Adipose tissue (tissue), 3 donors: Measurements from ENCODE around the gene ASGR1. TPM values are rescaled to one million over a fixed set of nuclear protein-coding genes. Genes with fewer than 3 reads are reported as not detected.
"Not testable (repeated sequence)": the region's sequence is repeated elsewhere in the genome, so short reads cannot be mapped to it uniquely, and the experiment has no call there.

ENCODE experiments used
- H3K27ac ChIP-seq: one replicate; pipeline ENCODE4 v1.5.1; 2013; ENCODE audit warnings: low read depth, low read length
- WGBS, 3 donors: extraction: QIAGEN DNeasy Blood & Tissue Kit; methylation state at CpG; one replicate each; pipeline ENCODE4 v1.1.7; 2013; 5-methylcytosine and 5-hydroxymethylcytosine counted together
- polyA plus RNA-seq, 3 donors: library from polyadenylated mRNA; stranded (reverse); fragments of 200-250 nt; gene quantifications; one replicate each; pipeline ENCODE4 v1.2.3, GENCODE V29; 2013
- donor health status: healthy with polysubstance abuse.
- donor health status: Bipolar disorder and iron deficiency.
- donor health status: healthy.

The ASGR1 gene
- polyA plus RNA-seq, 3 donors, result 1.0 to 3.4 (median 2.5) TPM

DNA sequence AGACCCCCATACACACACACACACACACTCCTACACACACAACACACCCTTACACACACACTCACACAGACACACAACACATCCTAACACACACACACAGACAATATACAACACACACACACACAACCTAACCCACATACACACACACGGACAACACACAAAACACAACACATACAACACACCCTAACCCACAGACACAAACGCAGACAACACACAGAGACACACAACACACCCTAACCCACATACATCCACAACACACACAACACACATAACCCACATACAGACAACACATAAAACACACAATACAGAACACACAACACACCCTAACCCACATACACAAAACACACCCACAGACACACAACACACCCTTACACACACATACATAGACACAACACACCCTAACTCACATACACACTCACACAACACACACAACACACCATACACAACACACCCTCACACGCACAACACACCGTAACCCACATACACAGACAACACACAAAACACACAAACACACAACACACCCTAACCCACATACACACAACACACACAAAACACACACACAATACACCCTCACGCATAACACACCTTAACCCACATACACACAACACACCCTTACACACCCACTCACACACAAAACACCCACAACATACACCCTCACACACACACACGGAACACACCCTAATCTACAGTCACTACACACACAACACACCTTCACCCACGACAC lies 4.4 kb downstream of the ASGR1 start:
- no peak overlapping the region for H3K27ac ChIP-seq
- 75 to 79% (median 76%) methylated on average over 7 of the region's 7 CpGs for WGBS, 3 donors

DNA sequence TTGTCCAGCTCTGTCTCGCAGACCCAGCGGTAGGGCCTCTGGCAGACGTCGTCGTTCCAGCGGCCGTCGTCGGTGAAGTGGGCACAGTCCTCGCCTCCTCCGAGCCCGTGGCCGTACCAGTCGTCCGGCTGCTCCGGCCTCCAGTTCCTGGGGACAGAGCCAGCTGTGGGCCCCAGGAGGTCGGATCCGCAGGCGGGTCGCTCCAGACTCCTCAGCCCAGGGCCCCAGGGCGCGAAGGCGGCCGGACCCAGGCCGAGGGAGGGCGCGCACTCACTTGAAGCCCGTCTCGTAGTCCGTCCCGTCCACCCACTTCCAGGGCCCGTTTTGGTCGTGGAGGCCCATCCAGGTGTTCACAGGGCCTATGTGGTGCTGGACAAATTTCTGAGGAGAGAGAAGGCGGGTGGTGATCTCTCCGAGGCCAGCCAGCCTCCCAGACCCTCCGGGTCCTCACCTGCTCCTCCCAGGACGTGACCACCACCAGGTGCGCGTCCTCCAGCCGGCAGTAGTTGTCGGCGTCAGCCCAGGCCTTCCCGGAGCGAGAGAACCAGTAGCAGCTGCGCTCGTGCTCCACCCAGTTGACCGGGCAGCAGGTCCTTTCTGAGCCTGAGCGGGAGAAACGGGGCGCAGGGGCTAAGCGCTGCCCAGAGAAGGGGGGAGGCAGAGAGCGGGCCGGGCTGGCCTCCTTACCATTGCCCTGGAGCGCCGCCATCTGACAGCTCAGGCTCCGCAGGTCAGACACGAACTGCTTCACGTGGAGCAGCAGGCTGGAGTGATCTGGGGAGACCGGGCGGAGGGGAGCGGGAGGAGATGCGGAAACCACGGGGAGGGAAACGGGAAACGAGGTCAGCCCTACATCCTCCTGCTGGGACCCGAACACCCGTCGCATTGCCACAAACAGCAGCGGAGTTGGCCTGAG lies 5.2 kb downstream of the ASGR1 start:
- WGBS, 3 donors, result 47 to 52% (median 50%) methylated on average over 64 to 69 of the region's 69 CpGs
- H3K27ac ChIP-seq, result no peak overlapping the region

DNA sequence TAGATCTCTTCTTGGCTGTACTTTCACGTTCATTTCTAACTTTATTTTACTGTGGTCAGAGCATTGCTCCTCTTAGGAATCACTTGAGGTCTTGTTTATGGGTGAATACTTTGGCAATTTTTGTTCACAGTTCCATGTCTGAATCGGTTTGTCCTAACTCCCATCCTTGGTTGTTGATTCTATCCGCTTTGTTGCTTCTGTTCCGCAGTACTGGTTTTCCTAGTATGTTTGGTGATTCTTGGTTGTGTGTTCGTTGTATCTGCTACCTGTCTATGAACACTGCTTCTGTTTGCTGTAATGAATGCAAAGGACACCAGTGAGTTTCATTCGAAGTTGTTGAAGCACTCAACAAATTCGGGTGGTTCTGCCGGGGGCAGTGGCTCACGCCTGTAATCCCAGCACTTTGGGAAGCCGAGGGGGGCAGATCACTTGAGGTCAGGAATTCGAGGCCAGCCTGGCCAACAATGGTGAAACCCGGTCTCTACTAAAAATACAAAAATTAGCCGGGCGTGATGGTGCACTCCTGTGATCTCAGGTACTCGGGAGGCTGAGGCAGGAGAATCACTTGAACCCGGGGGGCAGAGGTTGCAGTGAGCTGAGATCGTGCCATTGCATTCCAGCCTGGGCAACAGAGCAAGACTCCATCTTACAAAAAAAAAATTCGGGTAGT lies 6.5 kb downstream of the ASGR1 start:
- 92 to 93% (median 93%) methylated on average over 18 of the region's 18 CpGs for WGBS, 3 donors
- not testable (repeated sequence) for H3K27ac ChIP-seq

DNA sequence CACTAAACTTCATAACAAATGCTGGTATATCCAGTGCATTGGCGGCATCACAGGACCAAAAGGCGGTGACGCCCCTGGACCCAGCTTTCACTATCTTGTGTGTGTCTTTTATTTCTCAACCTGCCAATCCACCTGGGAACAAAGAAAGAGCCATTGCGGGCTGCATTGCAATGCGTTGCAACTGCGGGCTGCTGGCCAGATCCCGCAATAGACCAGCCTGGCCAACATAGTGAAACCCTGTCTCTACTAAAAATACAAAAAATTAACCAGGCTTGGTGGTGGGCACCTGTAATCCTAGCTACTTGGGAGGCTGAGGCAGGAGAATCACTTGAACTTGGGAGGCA lies 9.6 kb downstream of the ASGR1 start:
- WGBS, 3 donors, result 90 to 96% (median 96%) methylated on average over 7 of the region's 7 CpGs
- not testable (repeated sequence) for H3K27ac ChIP-seq

DNA sequence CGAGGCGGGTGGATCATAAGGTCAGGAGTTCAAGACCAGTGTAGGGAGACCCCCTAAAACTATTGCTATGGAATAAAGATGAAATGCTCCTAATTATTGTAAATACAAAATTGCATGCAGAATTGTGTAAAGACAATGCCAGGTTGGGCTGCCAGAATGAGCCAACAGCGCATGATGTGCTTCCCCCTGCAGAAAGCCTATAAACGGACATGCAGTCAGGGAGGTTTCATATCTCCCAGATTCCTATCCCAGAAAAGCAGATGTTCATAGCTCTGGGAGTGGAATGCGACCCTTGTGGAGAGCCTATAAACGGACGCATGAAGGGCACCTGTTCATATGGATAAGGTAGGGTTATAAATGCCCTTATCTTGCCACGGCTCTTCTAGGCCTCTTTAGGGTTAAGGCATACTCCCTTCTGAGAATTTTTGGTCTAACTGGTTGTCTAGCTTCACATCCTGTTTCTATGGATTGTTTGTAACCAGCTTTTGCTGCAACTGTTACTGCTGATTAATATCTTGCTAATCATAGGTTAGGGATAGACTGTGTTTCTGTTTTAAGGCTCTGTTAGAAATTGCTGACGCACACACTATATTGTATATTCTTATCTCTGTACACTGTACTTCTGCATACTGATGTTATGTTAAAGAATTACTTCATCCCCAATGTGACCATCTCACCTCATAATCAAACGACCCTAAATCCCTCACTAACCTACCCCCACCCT lies 10.2 kb downstream of the ASGR1 start:
- WGBS, 3 donors, result 89% methylated on average over 10 of the region's 10 CpGs
- H3K27ac ChIP-seq, result not testable (repeated sequence)

- WGBS, 3 donors, result 29 to 85% (median 38%) methylated on average over 4 of the region's 4 CpGs
These were observed 11.3 kb downstream of the ASGR1 start for GRCh38 chr17:7167832-7168231.

GRCh38 chr17:7166873-7167272 lies 12.3 kb downstream of the ASGR1 start:
- 82 to 93% (median 92%) methylated on average over 7 of the region's 7 CpGs for WGBS, 3 donors
- no peak overlapping the region for H3K27ac ChIP-seq

More at GRCh38 chr17:7167832-7168231, 11.3 kb downstream of the ASGR1 start:
- no peak overlapping the region for H3K27ac ChIP-seq

DNA sequence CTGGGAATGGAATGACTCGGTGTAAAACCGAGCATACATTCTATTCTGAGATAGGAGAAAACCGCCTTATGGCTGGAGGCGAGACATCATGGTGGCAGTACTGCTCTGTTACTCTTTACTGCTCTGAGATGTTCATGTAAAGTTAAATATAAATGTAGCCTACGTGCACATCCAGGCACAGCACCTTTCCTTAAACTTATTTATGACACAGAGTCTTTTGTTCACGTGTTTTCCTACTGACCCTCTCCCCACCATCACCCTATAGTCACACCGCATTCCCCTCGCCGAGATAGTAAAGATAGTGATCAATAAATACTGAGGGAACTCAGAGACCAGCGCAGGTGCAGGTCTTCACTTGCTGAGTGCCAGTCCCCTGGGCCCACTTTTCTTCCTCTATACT lies 19.6 kb downstream of the ASGR1 start:
- H3K27ac ChIP-seq, result not testable (repeated sequence)
- 56 to 71% (median 56%) methylated on average over 10 of the region's 10 CpGs for WGBS, 3 donors

GRCh38 chr17:7158424-7158823 lies 20.7 kb downstream of the ASGR1 start:
- 74 to 85% (median 80%) methylated on average over 10 of the region's 10 CpGs for WGBS, 3 donors
- not testable (repeated sequence) for H3K27ac ChIP-seq

DNA sequence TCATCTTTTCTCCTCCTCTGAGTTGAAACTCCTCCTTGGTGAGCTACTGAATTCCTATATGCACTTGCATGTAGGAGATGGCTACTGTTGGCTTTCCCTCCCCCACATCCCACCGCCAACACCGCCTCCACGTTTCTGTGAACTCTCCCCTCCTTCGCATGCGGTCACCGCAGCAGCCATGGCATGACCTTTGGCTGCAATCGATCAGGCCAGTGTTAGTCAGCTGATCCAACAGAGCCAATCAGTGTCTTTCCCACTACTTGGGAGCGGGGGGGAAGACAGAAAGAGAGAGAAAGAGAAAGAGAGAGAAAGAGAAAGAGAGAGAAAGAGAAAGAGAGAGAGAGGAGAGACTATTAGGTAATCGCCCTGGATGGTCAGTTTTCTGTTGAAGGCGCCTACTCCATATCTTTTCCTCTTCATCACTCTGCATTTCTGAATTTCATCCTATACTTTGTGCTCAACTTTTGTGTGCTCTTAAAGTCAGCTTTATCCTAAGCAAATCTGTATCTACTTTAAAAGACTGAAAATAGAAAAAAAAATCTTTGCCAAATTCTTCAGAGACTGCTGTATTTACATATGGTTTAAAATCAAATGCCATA lies 22.7 kb downstream of the ASGR1 start:
- 52 to 71% (median 63%) methylated on average over 10 of the region's 10 CpGs for whole genome bisulfite sequencing, 3 donors
- H3K27ac ChIP-seq, result no peak overlapping the region

DNA sequence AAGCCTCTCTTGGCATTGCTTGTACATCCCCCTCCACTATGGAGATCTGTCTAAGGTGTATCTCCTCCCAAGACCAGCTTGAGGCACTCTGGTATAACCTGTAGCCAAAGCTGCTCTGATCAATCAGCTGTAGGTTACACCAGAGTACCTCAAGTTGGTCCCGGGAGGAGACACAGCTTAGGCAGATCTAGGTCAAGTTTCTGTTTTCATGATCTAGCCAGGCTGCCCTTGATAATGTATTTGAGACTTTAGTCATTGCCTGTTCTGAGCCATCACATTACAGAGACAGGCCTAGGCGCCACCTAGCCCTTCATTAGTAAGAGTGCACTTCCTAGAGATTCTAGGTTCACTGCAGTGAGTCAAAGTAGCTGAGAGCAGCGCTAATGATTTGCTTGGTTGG lies 31.4 kb downstream of the ASGR1 start:
- H3K27ac ChIP-seq, result no peak overlapping the region
- WGBS, 3 donors, result 64 to 86% (median 71%) methylated on average over 3 of the region's 3 CpGs

GRCh38 chr17:7146115-7146514 lies 33.1 kb downstream of the ASGR1 start:
- 51 to 73% (median 56%) methylated on average over 5 to 6 of the region's 6 CpGs for WGBS, 3 donors
- no peak overlapping the region for H3K27ac ChIP-seq

DNA sequence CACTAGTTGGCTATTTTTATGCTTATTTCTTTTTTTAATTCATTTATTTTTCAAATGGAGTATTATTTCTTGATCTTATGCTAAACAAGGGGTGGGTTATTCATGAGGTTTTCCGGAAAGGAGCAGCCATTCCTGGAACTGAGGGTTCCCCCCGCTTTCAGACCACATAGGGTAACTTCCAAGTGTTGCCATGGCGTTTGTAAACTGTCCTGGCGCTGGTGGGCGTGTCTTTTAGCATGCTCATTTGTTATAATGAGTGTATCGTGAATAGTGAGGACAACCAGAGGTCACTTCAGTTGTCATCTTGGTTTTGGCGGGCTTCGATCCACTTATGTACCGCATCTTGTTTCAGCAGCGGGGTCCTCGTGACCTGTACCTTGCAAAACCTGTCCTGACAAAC lies 35.0 kb downstream of the ASGR1 start:
- 75 to 77% (median 76%) methylated on average over 11 of the region's 11 CpGs for WGBS, 3 donors
- no peak overlapping the region for H3K27ac ChIP-seq

- 30 to 78% (median 73%) methylated on average over 10 of the region's 10 CpGs for WGBS, 3 donors
These were observed 37.3 kb downstream of the ASGR1 start for GRCh38 chr17:7141824-7142223.

DNA sequence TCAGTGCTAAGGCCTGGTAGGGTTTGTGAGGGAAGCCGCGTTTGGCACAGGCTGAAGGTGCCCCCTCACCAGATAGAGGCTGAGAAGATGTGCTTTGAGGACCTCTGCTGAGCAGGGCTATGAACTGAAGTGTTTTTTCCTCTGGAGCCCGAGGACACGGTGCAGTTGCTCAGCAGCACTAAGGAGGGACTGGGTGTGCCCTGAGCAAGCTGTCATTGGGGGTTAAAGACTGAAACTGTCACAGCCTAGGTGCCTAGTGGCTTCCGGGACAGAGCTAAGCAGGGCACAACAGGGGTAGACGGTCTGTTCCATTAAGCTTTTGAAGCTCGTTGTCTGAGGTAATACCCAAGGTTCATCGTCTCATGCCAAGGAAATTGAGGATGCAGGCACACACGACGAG lies 39.8 kb downstream of the ASGR1 start:
- WGBS, 3 donors, result 76 to 78% (median 78%) methylated on average over 10 of the region's 10 CpGs
- no peak overlapping the region for H3K27ac ChIP-seq

More at GRCh38 chr17:7141824-7142223, 37.3 kb downstream of the ASGR1 start:
- H3K27ac ChIP-seq, result no peak overlapping the region

DNA sequence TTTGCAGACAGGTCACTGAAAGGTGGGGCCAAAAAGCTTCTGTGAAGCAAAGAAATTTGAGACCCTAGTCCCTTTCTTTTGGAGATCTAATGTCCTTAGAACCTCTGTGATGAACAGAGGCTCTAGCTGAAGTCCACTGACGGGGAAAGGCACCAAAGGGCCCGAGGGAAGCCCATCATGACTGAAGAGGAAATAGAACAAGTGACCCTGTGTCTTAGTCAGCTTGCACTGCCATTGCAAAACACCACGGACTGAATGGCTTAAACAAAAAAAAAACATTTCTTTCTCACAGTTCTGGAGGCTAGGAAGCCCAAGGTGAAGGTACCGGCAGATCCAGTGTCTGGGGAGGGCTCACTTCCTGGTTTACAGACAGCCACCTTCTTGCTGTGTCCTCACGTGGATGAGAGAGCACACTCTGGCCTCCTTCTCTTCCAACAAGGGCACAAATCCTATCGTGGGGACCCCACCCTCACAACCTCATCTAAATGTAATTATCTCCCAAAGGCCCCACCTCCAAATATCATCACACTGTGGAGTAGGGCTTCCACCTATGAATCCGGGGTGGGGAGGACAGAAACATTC lies 40.3 kb downstream of the ASGR1 start:
- WGBS, 3 donors, result 58 to 65% (median 59%) methylated on average over 7 of the region's 7 CpGs
- H3K27ac ChIP-seq, result no peak overlapping the region

- H3K27ac ChIP-seq, result no peak overlapping the region
- WGBS, 3 donors, result 23 to 39% (median 25%) methylated on average over 13 of the region's 13 CpGs
These were observed 41.8 kb downstream of the ASGR1 start for GRCh38 chr17:7137171-7137943.
